Measurements from ENCODE around the gene ATP5MG. TPM values are rescaled to one million over a fixed set of nuclear protein-coding genes. Genes with fewer than 3 reads are reported as not detected.

ATP5MG gene, protein sequence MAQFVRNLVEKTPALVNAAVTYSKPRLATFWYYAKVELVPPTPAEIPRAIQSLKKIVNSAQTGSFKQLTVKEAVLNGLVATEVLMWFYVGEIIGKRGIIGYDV
- 267 and 272 TPM in 2 replicates for total RNA-seq

DNA sequence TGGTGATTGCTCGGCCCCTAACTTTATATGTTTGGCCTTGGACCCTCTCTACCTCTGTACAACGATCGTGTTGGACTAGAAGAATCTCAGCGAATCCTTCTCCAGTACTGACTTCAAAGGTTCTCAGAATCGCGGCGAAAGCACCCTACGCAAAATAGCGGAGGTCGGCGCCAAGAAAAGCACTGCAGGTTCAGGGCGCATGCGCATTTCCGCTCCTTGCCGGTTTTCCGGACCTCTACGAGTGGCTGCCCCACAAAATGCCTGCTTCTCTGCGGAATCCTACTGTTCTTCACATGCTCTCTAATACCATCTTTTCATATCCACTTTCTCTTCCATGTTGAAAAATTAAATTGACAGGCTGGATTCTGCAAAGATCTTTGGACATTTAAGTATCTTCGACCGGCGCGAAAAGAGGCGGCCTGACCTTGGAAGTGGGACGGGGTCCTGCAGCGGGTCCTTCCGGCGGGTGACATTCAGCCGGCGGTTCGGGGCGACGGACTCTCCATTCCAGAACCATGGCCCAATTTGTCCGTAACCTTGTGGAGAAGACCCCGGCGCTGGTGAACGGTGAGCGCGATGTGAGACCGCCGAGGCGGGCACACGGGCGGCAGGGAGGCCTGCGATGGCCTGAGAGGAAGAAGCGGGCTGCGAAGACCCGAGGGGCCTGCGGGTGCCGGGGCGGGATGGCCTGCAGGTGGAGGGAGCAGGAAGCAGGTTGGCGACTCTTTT lies at the start of gene ATP5MG:
ATP5MG (plus strand) TSS at position 456 of the 729 bp plus-strand sequence; CDS start at position 516, 60 bp downstream.
- intact Hi-C loops (cut with micrococcal nuclease) = loop anchor here (1.0 to 2.0 kb wide), 7 partner anchors 14 to 130 kb away; partner anchors contain the start of genes TMEM25 and UBE4A

DNA sequence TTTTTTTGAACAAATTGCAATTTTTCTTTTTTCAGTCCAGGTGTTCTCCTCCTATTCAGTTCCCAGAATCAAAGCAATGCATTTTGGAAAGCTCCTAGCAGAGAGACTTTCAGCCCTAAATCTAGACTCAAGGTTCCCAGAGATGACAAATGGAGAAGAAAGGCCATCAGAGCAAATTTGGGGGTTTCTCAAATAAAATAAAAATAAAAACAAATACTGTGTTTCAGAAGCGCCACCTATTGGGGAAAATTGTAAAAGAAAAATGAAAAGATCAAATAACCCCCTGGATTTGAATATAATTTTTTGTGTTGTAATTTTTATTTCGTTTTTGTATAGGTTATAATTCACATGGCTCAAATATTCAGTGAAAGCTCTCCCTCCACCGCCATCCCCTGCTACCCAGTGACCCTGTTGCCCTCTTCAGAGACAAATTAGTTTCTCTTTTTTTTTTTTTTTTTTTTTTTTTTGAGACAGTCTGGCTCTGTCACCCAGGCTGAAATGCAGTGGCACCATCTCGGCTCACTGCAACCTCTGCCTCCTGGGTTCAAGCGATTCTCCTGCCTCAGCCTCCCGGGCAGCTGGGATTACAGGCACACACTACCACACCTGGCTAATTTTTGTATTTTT lies 48.2 kb upstream of the ATP5MG start:
- intact Hi-C loops (cut with micrococcal nuclease) = loop anchor here (1.0 kb wide), 4 partner anchors 9 to 155 kb away; partner anchors contain the start of gene CD3G

DNA sequence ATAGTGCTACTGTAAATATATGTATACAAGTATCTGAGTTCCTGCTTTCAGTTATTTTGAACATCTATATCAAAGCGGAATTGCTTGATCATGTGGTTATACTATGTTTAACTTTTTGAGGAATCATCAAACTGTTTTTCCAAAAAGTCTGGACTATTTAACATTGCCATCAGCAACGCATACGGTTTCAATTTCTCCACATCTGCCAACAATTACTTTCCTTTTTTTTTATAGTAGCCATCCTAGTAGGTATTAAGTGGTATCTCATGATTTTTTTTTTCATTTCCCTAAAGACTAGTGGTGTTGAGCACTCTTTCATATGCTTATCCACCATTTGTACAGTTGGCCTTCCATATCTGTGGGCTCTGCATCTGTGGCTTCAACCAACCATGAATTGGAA lies 43.3 kb upstream of the ATP5MG start:
- intact Hi-C loops (cut with micrococcal nuclease) = loop anchor here (2.0 to 5.0 kb wide), 4 partner anchors 116 to 571 kb away; partner anchors contain the start of gene ARCN1

DNA sequence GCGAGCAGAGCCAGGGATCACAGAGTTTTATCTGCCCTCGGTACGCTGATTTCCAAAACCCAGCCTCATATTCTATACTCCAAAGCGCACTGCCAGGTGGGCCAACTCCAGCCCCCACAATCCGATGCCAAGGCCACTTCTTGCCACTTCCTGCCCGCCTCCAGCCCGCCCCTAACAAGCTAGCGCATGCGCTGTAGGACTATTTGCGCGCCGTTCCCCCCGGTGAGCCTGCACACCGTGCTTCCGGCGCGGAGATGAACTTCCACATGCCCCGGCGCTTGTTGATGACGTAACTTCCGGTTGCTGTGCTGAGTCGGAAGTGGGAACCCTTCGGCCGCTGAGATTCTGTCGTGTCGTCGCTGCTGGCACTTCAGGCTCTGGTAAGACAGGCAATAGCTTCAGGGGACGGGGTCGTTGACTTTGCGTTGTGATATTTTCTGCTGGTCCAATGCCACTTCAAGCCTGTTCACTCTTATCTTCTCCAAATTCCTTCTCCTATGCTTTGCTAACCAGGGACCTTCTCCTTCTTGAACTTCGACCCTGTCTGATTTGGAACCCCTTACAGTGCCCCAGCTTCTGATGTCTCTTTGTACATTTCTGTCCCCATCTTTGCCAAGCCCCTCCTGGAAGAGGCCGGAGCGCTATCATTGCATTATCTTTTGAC lies 42.0 kb upstream of the ATP5MG start, which contains the start of gene UBE4A:
UBE4A (plus strand) TSS at position 306 of the 664 bp plus-strand sequence. CDS start 5,481 bp downstream, outside the sequence.
- intact Hi-C loops (cut with micrococcal nuclease) = loop anchor here (1.0 to 5.0 kb wide), 9 partner anchors 14 to 569 kb away; partner anchors contain the start of genes ARCN1, ATP5MG and CD3E

DNA sequence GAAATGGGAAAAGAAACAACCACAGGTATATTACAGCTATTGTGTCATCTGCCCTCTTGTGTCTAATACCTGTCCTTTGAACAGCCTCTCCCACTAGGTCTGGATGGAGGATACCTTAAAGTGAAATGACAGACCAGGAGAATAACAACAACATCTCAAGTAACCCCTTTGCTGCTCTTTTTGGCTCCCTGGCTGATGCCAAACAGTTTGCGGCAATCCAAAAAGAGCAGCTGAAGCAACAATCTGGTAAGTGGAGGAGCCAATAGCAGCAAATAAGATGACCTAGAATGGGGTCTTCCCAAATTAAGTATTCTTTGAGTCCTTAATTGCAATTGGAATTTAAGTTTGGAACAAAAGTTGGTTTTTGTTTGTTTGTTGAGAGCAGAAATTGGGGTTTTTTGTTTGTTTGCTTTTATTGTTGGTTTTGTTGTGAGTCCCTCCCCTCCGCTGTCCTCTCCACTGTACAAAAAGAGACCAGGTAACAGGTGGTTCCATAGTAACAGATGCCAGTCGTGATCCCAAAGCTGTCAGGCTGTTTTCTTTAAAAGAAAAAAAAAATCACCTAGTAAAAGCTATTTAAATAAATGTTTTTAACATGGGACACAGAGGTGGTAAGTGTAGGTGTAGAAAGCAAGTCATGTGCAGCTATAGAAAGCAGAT lies 36.3 kb upstream of the ATP5MG start:
- intact Hi-C loops (cut with micrococcal nuclease) = no loop called here

DNA sequence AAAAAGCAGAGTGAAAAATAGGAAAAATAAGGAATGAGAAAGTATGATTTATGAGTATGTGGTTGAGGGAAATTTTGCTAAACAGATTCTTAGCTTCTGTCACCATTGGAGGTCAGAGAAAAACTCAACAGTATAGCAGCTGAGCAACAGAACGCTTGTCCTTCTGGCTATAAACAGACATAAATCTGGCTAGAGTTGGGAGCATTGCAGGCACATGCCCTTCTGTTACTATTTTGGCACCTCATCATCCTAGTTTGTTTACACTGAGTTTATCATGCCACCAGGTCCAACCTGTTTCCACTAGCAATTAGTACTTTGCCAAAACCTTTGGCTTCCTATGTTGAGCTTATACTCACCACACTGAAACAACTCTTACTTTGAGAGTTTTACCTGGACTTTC lies 35.1 kb upstream of the ATP5MG start:
- intact Hi-C loops (cut with micrococcal nuclease) = no loop called here

DNA sequence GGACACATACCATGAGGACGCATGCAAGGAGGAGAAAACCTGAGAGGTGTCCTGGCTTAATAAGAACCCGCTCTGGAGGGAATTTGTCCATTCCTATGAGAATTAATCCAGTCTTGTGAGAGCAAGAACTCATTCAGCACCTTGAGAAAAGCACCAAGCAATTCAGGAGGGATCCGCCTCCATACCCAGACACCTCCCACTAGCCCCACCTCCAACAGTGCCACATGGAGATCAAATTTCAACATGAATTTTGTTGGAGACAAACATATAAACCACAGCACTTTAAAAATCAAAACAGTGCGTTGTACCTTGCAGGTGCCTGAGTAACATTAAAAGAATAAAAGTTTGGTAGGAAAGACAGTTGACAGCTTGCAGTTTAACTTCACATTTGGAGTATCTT lies 30.6 kb upstream of the ATP5MG start:
- intact Hi-C loops (cut with micrococcal nuclease) = no loop called here

DNA sequence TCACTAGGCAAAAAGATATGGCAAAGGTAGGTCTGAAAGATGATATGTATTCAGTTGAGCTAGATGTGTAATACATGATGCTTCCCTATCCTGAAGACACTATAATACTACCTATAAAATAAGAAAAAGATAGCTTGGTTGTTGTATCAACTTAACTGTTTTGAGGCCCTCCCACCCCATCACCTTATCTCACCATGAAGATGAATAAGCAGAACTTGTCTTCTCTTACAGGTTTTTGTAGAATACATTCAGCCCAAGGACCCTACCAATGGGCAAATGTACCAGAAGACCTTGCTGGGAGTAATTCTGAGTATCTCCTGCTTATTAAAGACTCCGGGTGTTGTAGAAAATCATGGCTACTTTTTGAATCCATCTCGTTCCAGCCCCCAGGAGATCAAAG lies 28.1 kb upstream of the ATP5MG start:
- intact Hi-C loops (cut with micrococcal nuclease) = no loop called here

DNA sequence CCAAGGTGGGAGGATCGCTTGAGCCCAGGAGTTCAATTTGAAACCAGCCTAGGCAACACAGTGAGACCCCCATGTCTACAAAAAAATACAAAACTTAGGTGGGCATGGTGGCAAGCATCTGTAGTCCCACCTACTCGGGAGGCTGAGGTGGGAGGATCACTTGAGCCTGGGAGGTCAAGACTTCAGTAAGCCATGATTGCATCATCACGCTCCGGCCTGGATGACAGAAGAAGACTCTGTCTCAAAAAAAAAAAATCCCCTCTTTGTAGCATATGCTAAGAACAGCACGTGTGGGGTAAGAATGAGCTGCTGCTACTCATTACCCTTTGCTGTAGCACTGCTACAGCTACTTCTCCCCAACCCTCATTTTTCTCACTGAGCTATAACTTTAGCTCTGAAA lies 27.5 kb upstream of the ATP5MG start:
- intact Hi-C loops (cut with micrococcal nuclease) = no loop called here

DNA sequence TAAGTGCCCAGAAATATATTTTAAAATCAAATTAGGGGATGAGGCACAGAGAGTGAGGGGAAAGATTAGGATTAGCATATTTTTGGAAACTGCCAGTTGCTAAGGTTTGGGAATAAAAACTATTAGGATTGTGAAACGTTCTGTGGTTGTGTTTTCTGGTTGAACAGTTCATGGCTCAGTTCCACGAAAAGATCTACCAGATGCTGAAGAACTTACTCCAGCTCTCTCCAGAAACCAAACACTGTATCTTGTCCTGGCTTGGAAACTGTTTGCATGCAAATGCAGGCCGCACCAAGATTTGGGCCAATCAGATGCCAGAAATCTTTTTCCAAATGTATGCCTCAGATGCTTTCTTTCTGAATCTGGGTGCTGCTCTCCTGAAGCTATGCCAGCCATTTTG lies 26.7 kb upstream of the ATP5MG start:
- intact Hi-C loops (cut with micrococcal nuclease) = no loop called here

DNA sequence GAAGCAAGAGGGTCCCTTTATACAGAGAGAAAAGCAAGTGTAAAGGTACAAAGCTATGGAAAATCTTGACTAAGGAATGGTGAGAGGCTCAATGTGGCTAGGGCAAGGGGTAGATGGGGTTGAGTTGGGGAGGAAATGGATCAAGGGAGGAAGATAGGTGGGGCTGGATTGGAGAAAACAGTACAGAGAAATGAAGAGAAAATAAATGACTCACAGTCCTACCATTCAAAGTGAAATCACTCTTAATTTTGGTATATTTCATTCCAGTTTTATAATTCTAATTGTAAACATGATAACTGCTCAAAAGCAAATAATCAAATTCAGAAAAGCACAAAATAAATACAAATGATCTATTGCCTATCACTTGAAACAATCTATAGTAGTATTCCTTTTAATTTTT lies 25.4 kb upstream of the ATP5MG start:
- intact Hi-C loops (cut with micrococcal nuclease) = no loop called here

DNA sequence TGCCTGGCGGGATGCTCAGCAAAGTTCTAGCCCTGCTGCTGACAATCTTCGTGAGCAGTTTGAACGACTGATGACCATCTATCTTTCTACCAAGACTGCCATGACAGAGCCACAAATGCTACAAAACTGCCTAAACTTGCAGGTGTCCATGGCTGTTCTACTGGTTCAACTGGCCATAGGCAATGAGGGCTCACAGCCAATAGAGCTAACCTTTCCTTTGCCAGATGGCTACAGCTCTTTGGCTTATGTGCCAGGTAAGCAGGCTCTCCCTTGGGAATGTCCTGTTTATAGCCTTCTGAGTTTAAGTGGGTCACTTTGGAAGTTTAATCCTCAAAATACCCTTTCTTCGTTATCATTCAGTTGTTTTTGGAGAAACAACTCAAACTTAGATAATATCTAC lies 21.9 kb upstream of the ATP5MG start:
- intact Hi-C loops (cut with micrococcal nuclease) = no loop called here

DNA sequence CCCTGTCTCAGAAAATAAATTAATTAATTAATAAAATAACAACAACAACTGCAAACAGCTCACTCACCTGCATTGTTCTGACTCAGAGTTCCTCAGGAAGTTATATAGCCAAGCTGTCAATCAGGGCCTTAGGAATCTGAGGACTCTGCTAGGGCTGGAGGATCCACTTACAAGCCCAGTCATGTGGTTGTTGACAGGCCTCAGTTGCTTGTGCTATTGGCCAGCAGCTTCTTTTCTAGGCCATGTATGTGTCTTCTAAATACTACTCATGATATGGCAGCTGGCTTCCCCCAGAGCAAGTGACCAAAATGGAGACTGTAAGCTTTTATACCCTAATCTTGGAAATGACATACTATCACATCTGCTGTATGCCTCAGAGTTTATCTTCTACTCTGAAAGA lies 20.8 kb upstream of the ATP5MG start:
- intact Hi-C loops (cut with micrococcal nuclease) = no loop called here

DNA sequence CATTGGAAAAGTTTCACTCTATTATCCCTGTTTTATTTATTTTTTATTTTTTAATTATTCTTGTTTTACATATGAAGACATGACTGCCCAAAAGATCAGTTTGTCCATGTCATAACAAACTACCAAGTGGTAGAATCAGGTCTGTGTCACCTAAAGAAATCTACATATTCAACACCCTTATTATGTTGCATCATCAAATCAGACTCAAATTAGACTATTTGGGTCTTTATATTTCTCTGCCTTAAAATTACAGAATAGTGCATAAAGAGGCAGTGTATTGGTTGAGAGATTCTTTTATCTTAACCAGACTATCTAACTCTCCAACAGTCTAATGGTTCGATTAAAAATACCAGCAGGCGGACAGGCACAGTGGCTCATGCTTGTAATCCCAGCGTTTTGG lies 18.5 kb upstream of the ATP5MG start:
- intact Hi-C loops (cut with micrococcal nuclease) = no loop called here

DNA sequence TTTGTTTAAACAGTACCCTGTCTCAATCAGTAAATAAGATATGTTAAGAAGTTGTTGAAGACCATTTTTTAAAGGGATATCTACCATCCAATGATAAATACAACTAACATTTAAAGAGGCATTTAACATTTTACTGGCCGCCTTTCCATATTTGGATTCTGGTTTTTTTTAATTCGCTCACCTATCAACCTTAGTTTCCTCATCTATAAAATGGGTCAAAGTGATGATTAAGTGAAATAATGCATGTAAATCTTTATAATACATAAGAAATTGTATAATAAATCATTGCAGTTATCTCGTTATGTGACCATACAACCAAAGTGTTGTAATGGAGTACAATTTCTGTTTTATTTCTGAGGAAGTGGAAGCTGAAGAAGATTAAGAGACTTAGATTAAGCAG lies 17.7 kb upstream of the ATP5MG start:
- intact Hi-C loops (cut with micrococcal nuclease) = no loop called here

DNA sequence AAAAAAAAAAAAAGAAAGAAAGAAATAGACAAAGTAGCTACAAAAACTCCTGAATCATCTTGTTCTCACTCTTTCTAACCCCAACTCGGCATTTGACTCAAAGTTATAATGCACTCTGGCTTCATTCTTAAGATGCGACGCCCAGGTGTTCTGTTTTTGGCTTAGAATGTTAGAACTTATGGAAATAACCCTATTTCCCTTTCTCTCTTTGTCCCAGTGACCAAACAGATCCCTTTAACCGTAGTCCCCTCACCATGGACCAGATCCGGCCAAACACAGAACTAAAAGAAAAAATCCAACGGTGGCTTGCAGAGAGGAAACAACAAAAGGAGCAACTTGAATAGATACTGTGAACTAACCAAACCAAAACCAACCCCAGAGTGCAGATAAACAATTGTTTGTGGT lies 5.3 kb upstream of the ATP5MG start:
- intact Hi-C loops (cut with micrococcal nuclease) = loop anchor here (1.0 to 10.0 kb wide), 5 partner anchors 52 to 579 kb away; no protein-coding TSS in a partner anchor

DNA sequence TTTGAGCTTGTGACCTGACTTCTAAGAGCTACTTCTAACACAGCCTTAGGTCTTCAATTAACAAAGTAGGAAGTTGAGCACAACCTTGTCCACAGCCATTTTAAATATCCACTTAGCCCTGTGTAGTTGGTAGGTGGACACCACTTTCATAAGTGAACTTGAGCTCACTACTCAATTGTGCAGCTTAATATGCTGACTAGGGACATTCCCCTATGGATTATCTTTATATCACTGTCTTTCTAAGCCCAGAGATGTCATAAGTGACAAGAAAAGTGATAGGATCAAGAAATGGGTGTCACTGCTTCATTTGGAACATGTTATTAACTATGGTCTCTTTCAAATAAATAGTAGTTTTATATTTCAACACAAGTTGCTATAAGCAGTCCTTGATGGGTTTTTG lies 4.0 kb upstream of the ATP5MG start:
- intact Hi-C loops (cut with micrococcal nuclease) = loop anchor here (2.0 to 10.0 kb wide), 3 partner anchors 157 to 580 kb away; no protein-coding TSS in a partner anchor

DNA sequence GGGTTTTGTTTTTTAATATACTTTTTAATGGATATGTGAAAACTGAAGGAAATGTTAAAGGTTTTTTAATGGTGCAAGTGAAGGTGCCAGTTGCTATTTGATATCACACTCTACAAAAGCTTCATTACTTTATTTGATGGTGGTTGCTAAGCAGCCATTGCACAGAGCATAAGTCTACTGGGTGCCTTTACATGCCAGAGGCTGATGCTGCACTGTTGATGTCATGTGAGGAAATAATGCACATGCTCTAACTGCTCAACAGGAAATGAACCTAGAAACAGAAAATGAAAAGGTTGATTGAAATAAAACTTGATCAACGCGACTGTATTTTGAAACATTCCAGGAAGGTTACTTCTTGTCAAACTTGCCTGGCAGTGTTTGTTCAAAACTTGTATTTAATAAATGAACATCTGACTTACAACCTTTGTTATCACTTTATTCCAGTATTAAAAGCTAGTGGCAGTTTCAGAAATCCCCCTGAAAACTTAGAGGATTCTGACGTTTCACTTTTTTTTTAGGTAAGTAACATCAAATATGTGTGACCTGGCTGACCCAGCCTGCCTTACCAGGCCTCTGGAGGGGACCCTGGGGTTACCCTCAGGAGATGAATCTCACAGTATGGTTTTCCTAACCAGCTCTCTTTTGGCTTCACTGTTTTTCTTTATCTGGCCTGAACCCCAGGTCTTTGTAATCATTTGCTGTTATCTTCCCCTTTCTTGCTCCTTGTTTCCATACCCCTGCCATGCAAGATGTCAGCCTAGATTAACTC lies 2.4 kb upstream of the ATP5MG start:
- intact Hi-C loops (cut with micrococcal nuclease) = loop anchor here (1.0 to 10.0 kb wide), 5 partner anchors 173 to 582 kb away; partner anchors contain the start of genes ARCN1, DDX6 and JAML

DNA sequence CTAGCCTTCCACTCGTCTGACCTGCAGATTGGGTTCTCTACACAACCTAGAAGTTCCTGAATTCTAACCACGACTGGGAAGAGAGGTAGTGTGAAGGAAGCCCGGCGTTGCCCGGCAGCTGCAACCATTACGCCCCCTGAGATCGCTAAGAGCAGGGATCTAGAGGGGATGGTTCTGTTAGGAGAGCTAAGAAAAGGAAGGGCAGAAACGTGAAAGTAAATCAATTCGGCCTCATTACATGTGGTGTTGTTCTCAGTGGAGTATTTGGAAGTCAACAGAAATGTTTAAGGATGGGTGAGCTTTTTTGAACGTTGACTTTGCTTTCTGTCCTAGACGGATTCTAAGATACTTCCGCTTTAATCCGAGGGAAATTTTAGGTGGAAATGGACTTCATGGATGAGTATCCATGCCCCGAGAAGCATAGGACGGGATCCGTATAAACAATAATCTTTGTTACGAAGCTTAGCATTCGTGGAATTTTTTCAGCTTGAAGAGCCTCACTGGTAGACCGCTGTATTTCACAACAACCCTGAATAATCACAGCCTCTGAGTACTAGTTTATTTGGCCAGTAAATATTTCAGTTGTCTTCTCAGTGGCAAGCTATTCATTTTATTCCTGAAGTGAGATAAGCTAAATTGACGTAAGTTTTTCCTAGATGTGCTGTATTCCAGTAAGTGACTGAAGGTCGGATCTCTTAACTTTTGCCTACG lies 629 bp downstream of the ATP5MG start:
- intact Hi-C loops (cut with micrococcal nuclease) = loop anchor here (1.0 to 2.0 kb wide), 7 partner anchors 13 to 129 kb away; partner anchors contain the start of genes TMEM25 and UBE4A
